ENCODE measurements around the gene XXYLT1.

DNA sequence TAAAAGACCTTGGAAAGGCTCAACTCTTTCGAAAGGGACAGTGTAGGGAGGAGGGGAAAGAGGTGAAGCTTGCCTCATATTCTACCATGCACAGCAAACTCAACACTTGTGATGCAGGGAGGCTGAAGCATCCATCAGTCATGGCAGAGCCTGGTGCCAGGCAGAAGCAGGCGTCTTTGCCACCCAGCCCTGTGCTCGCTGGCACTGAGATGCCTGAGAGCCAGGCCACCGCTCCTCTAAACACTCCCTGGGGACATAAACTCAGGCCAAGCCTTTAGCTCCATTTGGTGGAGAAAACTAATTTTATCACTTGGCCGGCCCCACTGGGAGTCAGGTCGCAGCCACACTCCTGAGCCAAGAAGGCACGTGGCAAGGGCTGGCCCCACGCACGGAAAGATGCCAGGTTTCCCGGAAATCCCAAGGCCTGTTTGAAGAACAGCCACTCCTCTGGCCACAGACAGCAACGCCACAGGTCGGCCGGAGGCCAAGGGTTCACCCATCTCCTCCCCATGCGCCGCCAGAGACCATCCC is 30.7 kb downstream of the XXYLT1 start:
- TF ChIP-seq EZH2phosphoT487 (IDR thresholded peaks at IDR 0.05; ENCODE audit: borderline replicate concordance, low read length) = no peak
- no peak for TF ChIP-seq EZH2 (IDR thresholded peaks at IDR 0.05; ENCODE audit: low read length, unreplicated experiment)
